HG02840 (cell line): ENCODE measurements around the gene GRAP2.
"Not testable (repeated sequence)": the region's sequence is repeated elsewhere in the genome, so short reads cannot be mapped to it uniquely, and the experiment has no call there.

Experiments used
- ATAC-seq: cut with Tn5 transposase; IDR thresholded peaks from one replicate; pipeline ENCODE4 v1.9.1; 2021; ENCODE audit warnings: mild to moderate bottlenecking, moderate library complexity, moderate number of reproducible peaks; ENCODE audit not compliant: unreplicated experiment, low FRiP score

The GRAP2 gene

GRCh38 chr22:39988386-39989114, 87.7 kb downstream of the GRAP2 start:
- no peak for ATAC-seq

- ATAC-seq, result no peak
Observed at GRCh38 chr22:39989633-39990032, 88.7 kb downstream of the GRAP2 start.

- ATAC-seq, result no peak
Observed at GRCh38 chr22:39990686-39991085, 89.8 kb downstream of the GRAP2 start.

- ATAC-seq, result no peak
Observed at GRCh38 chr22:39991159-39991860, 90.4 kb downstream of the GRAP2 start.

- no peak for ATAC-seq
Observed at GRCh38 chr22:39992088-39992826, 91.4 kb downstream of the GRAP2 start.

- not testable (repeated sequence) for ATAC-seq
Observed at GRCh38 chr22:39992894-39993293, 92.0 kb downstream of the GRAP2 start.

GRCh38 chr22:39994041-39994565, 93.2 kb downstream of the GRAP2 start:
- no peak for ATAC-seq

- no peak for ATAC-seq
Observed at GRCh38 chr22:39994566-39995392, 93.9 kb downstream of the GRAP2 start, which contains the start of gene FAM83F. Gene FAM83F, plus strand, starts transcription at chr22:39994954. Its CDS starts 89 bp downstream, at chr22:39995043.

- ATAC-seq, result no peak
Observed at GRCh38 chr22:39995393-39996252, 94.7 kb downstream of the GRAP2 start.

- ATAC-seq, result no peak
Observed at GRCh38 chr22:39996732-39997131, 95.8 kb downstream of the GRAP2 start.

- ATAC-seq, result no peak
Observed at GRCh38 chr22:39997421-39997820, 96.5 kb downstream of the GRAP2 start.

GRCh38 chr22:39997939-39998726, 97.2 kb downstream of the GRAP2 start:
- ATAC-seq, result no peak

- ATAC-seq, result no peak
Observed at GRCh38 chr22:39999144-39999757, 98.4 kb downstream of the GRAP2 start.

GRCh38 chr22:40000171-40000570, 99.3 kb downstream of the GRAP2 start:
- ATAC-seq, result no peak

- no peak for ATAC-seq
Observed at GRCh38 chr22:40001106-40001505, 100.2 kb downstream of the GRAP2 start.

GRCh38 chr22:40001800-40002577, 101.1 kb downstream of the GRAP2 start:
- no peak for ATAC-seq
